HepG2 (cell line): ENCODE results near the gene RPL26. TPM values are rescaled to one million over a fixed set of nuclear protein-coding genes. Genes with fewer than 3 reads are reported as not detected.

Experiments used
- HES4 ChIP-seq: sonication (generic); formaldehyde crosslinking; IDR thresholded peaks from 2 replicates; pipeline ENCODE4 v1.9.0; 2021; ENCODE audit warnings: mild to moderate bottlenecking, missing genetic modification reagents, borderline replicate concordance
- HOXD1 ChIP-seq: sonication (generic); formaldehyde crosslinking; IDR thresholded peaks from 2 replicates; pipeline ENCODE4 v1.5.0; 2020; ENCODE audit warnings: missing genetic modification reagents
- KLF6 ChIP-seq: IDR thresholded peaks from 2 replicates; pipeline ENCODE4 v1.8.0; 2016; ENCODE audit warnings: missing biosample characterization, missing genetic modification reagents
- NFATC3 ChIP-seq: sonication (generic); formaldehyde crosslinking; IDR thresholded peaks from 2 replicates; pipeline ENCODE4 v1.5.1; 2020; ENCODE audit warnings: mild to moderate bottlenecking, missing genetic modification reagents
- RNF2 ChIP-seq: fragments of 450-650 bp; conservative IDR thresholded peaks from 2 replicates; pipeline ENCODE4 v1.6.1; 2016; ENCODE audit warnings: low read depth
- SETDB1 ChIP-seq: sonication (generic); formaldehyde crosslinking; IDR thresholded peaks from 2 replicates; pipeline ENCODE4 v1.5.1; 2020; ENCODE audit warnings: missing genetic modification reagents, mild to moderate bottlenecking, borderline replicate concordance
- SMC3 ChIP-seq: IDR thresholded peaks from 2 replicates; pipeline ENCODE4 v1.6.1; 2011; ENCODE audit warnings: low read length, improper control_type of control experiment
- TEAD2 ChIP-seq: sonication (generic); formaldehyde crosslinking; IDR thresholded peaks from 2 replicates; pipeline ENCODE4 v1.9.0; 2021; ENCODE audit warnings: missing genetic modification reagents
- ZBTB3 ChIP-seq: sonication (generic); formaldehyde crosslinking; IDR thresholded peaks from 2 replicates; pipeline ENCODE4 v1.4.0; 2020; ENCODE audit warnings: low read depth, mild to moderate bottlenecking, moderate library complexity, missing genetic modification reagents, borderline replicate concordance
- ZBTB43 ChIP-seq: sonication (generic); formaldehyde crosslinking; conservative IDR thresholded peaks from 2 replicates; pipeline ENCODE4 v1.4.0; 2020; ENCODE audit warnings: missing genetic modification reagents
- ZFX ChIP-seq: sonication (generic); formaldehyde crosslinking; IDR thresholded peaks from 2 replicates; pipeline ENCODE4 v1.4.0; 2020; ENCODE audit warnings: mild to moderate bottlenecking, low read depth, missing genetic modification reagents, moderate library complexity
- ZNF136 ChIP-seq: sonication (generic); formaldehyde crosslinking; IDR thresholded peaks from 2 replicates; pipeline ENCODE4 v1.8.1; 2022; ENCODE audit warnings: low read depth, mild to moderate bottlenecking, moderate library complexity, missing genetic modification reagents
- ZNF503 ChIP-seq: sonication (generic); formaldehyde crosslinking; IDR thresholded peaks from 2 replicates; pipeline ENCODE4 v1.4.0; 2020; ENCODE audit warnings: missing genetic modification reagents
- ZNF639 ChIP-seq: conservative IDR thresholded peaks from 2 replicates; pipeline ENCODE4 v1.6.1; 2018; ENCODE audit warnings: missing genetic modification reagents
- polyA plus RNA-seq, 8 experiments: library from polyadenylated mRNA; depleted of rRNA in 3 of 8; stranded (reverse) in 7 of 8; unstranded in 1 of 8; fragments of >200 nt; fragmentation: Illumina TruSeq in 4 of 8; extraction: Trizol in 4 of 8; gene quantifications; 2 replicates each; pipeline versions ENCODE4 v1.2.1 to v1.2.3, GENCODE V29; 2011 to 2016; ENCODE audit warnings: low read depth in 4 of 8, missing spikeins in 1 of 8, mixed read lengths in 1 of 8; ENCODE audit not compliant: insufficient read depth in 1 of 8
- total RNA-seq, 5 experiments: library from RNA; depleted of rRNA; stranded (reverse); fragments of >200 nt; fragmentation: Illumina TruSeq; extraction: Trizol; gene quantifications; 2 replicates each; pipeline ENCODE4 v1.2.3, GENCODE V29; 2016; ENCODE audit warnings: low read depth in 1 of 5
- TF ChIP-seq, protein P1 (sequence below): sonication (generic); formaldehyde crosslinking; IDR thresholded peaks from 2 replicates; pipeline ENCODE4 v1.4.0; 2020; ENCODE audit warnings: missing genetic modification reagents
- TF ChIP-seq, protein P2 (sequence below): IDR thresholded peaks from 2 replicates; pipeline ENCODE4 v1.6.1; 2016; ENCODE audit warnings: control low read depth
- TF ChIP-seq, protein P3 (sequence below): sonication (generic); formaldehyde crosslinking; IDR thresholded peaks from 2 replicates; pipeline ENCODE4 v1.8.0; 2022; ENCODE audit warnings: missing genetic modification reagents, mild to moderate bottlenecking, borderline replicate concordance

Gene RPL26
- total and polyA plus RNA-seq, 2 of the 13 experiments (the other 11 are each of a cell fraction or from before 2014, with no cell fraction given): 2,817 to 3,529 TPM

GRCh38 chr17:8409966-8410882 is 27.2 kb upstream of the RPL26 start (continued):
- TF ChIP-seq ZNF503 (CRISPR knock-in tag): no peak
- TF ChIP-seq SMC3: peak; percentile 91
- TF ChIP-seq ZFX (CRISPR knock-in tag): no peak
- no peak for TF ChIP-seq ZNF136 (CRISPR knock-in tag)
- no peak for TF ChIP-seq TEAD2
- no peak for TF ChIP-seq NFATC3
- TF ChIP-seq, protein P1, sequence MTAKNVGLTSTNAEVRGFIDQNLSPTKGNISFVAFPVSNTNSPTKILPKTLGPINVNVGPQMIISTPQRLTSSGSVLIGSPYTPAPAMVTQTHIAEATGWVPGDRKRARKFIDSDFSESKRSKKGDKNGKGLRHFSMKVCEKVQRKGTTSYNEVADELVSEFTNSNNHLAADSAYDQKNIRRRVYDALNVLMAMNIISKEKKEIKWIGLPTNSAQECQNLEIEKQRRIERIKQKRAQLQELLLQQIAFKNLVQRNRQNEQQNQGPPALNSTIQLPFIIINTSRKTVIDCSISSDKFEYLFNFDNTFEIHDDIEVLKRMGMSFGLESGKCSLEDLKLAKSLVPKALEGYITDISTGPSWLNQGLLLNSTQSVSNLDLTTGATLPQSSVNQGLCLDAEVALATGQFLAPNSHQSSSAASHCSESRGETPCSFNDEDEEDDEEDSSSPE (CRISPR knock-in tag): no peak; the same call in 1 of the 2 replicates
- no peak for TF ChIP-seq HES4 (CRISPR knock-in tag)
- TF ChIP-seq, protein P2, sequence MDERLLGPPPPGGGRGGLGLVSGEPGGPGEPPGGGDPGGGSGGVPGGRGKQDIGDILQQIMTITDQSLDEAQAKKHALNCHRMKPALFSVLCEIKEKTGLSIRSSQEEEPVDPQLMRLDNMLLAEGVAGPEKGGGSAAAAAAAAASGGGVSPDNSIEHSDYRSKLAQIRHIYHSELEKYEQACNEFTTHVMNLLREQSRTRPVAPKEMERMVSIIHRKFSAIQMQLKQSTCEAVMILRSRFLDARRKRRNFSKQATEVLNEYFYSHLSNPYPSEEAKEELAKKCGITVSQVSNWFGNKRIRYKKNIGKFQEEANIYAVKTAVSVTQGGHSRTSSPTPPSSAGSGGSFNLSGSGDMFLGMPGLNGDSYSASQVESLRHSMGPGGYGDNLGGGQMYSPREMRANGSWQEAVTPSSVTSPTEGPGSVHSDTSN: no peak
- TF ChIP-seq SETDB1 (CRISPR knock-in tag): no peak
- no peak for TF ChIP-seq ZBTB43 (CRISPR knock-in tag)
- TF ChIP-seq KLF6 (CRISPR knock-in tag): no peak
- no peak for TF ChIP-seq RNF2
- no peak for TF ChIP-seq HOXD1 (CRISPR knock-in tag)
- TF ChIP-seq ZNF639 (CRISPR knock-in tag): no peak
- TF ChIP-seq ZBTB3 (CRISPR knock-in tag): no peak
- TF ChIP-seq, protein P3, sequence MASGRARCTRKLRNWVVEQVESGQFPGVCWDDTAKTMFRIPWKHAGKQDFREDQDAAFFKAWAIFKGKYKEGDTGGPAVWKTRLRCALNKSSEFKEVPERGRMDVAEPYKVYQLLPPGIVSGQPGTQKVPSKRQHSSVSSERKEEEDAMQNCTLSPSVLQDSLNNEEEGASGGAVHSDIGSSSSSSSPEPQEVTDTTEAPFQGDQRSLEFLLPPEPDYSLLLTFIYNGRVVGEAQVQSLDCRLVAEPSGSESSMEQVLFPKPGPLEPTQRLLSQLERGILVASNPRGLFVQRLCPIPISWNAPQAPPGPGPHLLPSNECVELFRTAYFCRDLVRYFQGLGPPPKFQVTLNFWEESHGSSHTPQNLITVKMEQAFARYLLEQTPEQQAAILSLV (CRISPR knock-in tag): peak; percentile 42; the same call in 1 of the 2 replicates
